ENCODE results near the gene CYP2D6.

- TF ChIP-seq EZH2phosphoT487 (IDR thresholded peaks at IDR 0.05; ENCODE audit: insufficient read depth, low read depth): no peak
- no peak for TF ChIP-seq EZH2 (IDR thresholded peaks at IDR 0.05; ENCODE audit: insufficient read depth, poor library complexity, severe bottlenecking)
Measured at GRCh38 chr22:42108848-42109247, 21.8 kb downstream of the CYP2D6 start.
